ENCODE data around the gene DGKI. TPM values are rescaled to one million over a fixed set of nuclear protein-coding genes. Genes with fewer than 3 reads are reported as not detected.
"Not testable (repeated sequence)": the region's sequence is repeated elsewhere in the genome, so short reads cannot be mapped to it uniquely, and the experiment has no call there.

DGKI gene
- total and polyA plus RNA-seq, 2 experiments from 2014 or later: 0.16 to 1.0 TPM

- Mint-ChIP-seq H3K27ac (no peak overlapping the region), H3K36me3 (ENCODE audit: low read depth) (peaks cover 27% of the 10 kb centered on the region), H3K4me1 (no peaks in the 10 kb centered on the region), H3K27me3 (ENCODE audit: insufficient read depth, low read depth, poor library complexity) (peaks cover under 1% of the 10 kb centered on the region), H3K9me3 (peaks cover 42% of the 10 kb centered on the region), H3K4me3 (no peak overlapping the region)
- no peaks in the 10 kb centered on the region for H4K20me1 ChIP-seq (replicated peaks; ENCODE audit: insufficient read depth)
- H3K36me3 ChIP-seq (ENCODE audit: insufficient read depth): peaks cover 6% of the 10 kb centered on the region; the same call in 1 of the 2 replicates
- H2AFZ ChIP-seq: no peak overlapping the region
- no peaks in the 10 kb centered on the region for H3K4me1 ChIP-seq (ENCODE audit: insufficient read depth)
- H3F3A ChIP-seq (replicated peaks; ENCODE audit: low read depth): no peaks in the 10 kb centered on the region
- no peak for TF ChIP-seq NANOG (IDR thresholded peaks at IDR 0.05; ENCODE audit: borderline replicate concordance)
- TF ChIP-seq POLR2AphosphoS5 (IDR thresholded peaks at IDR 0.05; ENCODE audit: low read depth): no peak
- no peak for TF ChIP-seq ZNF331 (CRISPR knock-in tag; IDR thresholded peaks at IDR 0.05; ENCODE audit: low read depth)
- TF ChIP-seq CREB1 (CRISPR knock-in tag; IDR thresholded peaks at IDR 0.05; ENCODE audit: low read depth): no peak
- no peak for TF ChIP-seq STAT1 (IDR thresholded peaks at IDR 0.05; ENCODE audit: unreplicated experiment)
- no peak for TF ChIP-seq EZH2 (IDR thresholded peaks at IDR 0.05; ENCODE audit: low read depth, unreplicated experiment)
- no peaks in the 10 kb centered on the region for H3K79me2 ChIP-seq (replicated peaks; ENCODE audit: insufficient read depth)
- peaks cover 14% of the 10 kb centered on the region for H3K9me2 ChIP-seq (ENCODE audit: insufficient read depth)
- DNase-seq (ENCODE audit: low spot score) (no peak), ATAC-seq (no peak)
- H3K27me3 ChIP-seq (ENCODE audit: insufficient read depth): no peaks in the 10 kb centered on the region
- H3K4me2 ChIP-seq: no peak overlapping the region
- H3K4me3 ChIP-seq: no peak overlapping the region
- H3K27ac ChIP-seq (ENCODE audit: low read depth): no peak overlapping the region
Observed at GRCh38 chr7:137832382-137832781, 14.4 kb downstream of the DGKI start.

- not testable (repeated sequence) for H3K4me2 ChIP-seq
Observed at GRCh38 chr7:137831555-137831954, 15.2 kb downstream of the DGKI start.

GRCh38 chr7:137829337-137829992 is 17.3 kb downstream of the DGKI start:
- H2AFZ ChIP-seq: no peak overlapping the region
- peaks cover 6% of the 10 kb centered on the region; the same call in 1 of the 2 replicates for H3K36me3 ChIP-seq (ENCODE audit: insufficient read depth)
- ATAC-seq: no peak
- H3K4me1 Mint-ChIP-seq: no peaks in the 10 kb centered on the region
- H3K27ac Mint-ChIP-seq: no peak overlapping the region
- no peaks in the 10 kb centered on the region for H3F3A ChIP-seq (replicated peaks; ENCODE audit: low read depth)
- peaks cover 39% of the 10 kb centered on the region for H3K9me3 Mint-ChIP-seq
- no peaks in the 10 kb centered on the region for H3K27me3 Mint-ChIP-seq (ENCODE audit: insufficient read depth, low read depth, poor library complexity)
- H3K4me2 ChIP-seq: no peak overlapping the region
- peaks cover 27% of the 10 kb centered on the region for H3K36me3 Mint-ChIP-seq (ENCODE audit: low read depth)
- H3K4me3 Mint-ChIP-seq: no peak overlapping the region
- H4K20me1 ChIP-seq (replicated peaks; ENCODE audit: insufficient read depth): no peaks in the 10 kb centered on the region
- no peak for DNase-seq (ENCODE audit: low spot score)
- no peaks in the 10 kb centered on the region for H3K79me2 ChIP-seq (replicated peaks; ENCODE audit: insufficient read depth)
- no peaks in the 10 kb centered on the region for H3K4me1 ChIP-seq (ENCODE audit: insufficient read depth)
- no peaks in the 10 kb centered on the region for H3K27me3 ChIP-seq (ENCODE audit: insufficient read depth)
- peaks cover 14% of the 10 kb centered on the region for H3K9me2 ChIP-seq (ENCODE audit: insufficient read depth)
- H3K4me3 ChIP-seq: no peak overlapping the region
- no peak overlapping the region for H3K27ac ChIP-seq (ENCODE audit: low read depth)
- TF ChIP-seq EZH2phosphoT487 (IDR thresholded peaks at IDR 0.05; ENCODE audit: unreplicated experiment) (no peak), CTCF (conservative IDR thresholded peaks at IDR 0.05; ENCODE audit: low read depth in 2 of 2) (no peak), REST (IDR thresholded peaks at IDR 0.05; ENCODE audit: unreplicated experiment) (no peak), JUNB (IDR thresholded peaks at IDR 0.05; ENCODE audit: unreplicated experiment) (no peak), STAT1 (IDR thresholded peaks at IDR 0.05; ENCODE audit: unreplicated experiment) (no peak), NANOG (IDR thresholded peaks at IDR 0.05; ENCODE audit: borderline replicate concordance) (no peak), ZNF114 (CRISPR knock-in tag; IDR thresholded peaks at IDR 0.05) (no peak), CREB1 (CRISPR knock-in tag; IDR thresholded peaks at IDR 0.05; ENCODE audit: low read depth) (no peak), POLR2AphosphoS5 (IDR thresholded peaks at IDR 0.05; ENCODE audit: low read depth) (no peak), EZH2 (IDR thresholded peaks at IDR 0.05; ENCODE audit: low read depth, unreplicated experiment) (no peak), ZNF331 (CRISPR knock-in tag; IDR thresholded peaks at IDR 0.05; ENCODE audit: low read depth) (no peak), ETS1 (IDR thresholded peaks at IDR 0.05) (no peak)

More at GRCh38 chr7:137831555-137831954, 15.2 kb downstream of the DGKI start:
- not testable (repeated sequence) for H3K4me3 Mint-ChIP-seq; ATAC-seq; H3K36me3 ChIP-seq (ENCODE audit: insufficient read depth); H3K4me3 ChIP-seq; H2AFZ ChIP-seq; H3K27me3 ChIP-seq (ENCODE audit: insufficient read depth); H3K27ac ChIP-seq (ENCODE audit: low read depth); H3K4me1 ChIP-seq (ENCODE audit: insufficient read depth); H3K27me3 Mint-ChIP-seq (ENCODE audit: insufficient read depth, low read depth, poor library complexity); H3K27ac Mint-ChIP-seq; DNase-seq (ENCODE audit: low spot score); H4K20me1 ChIP-seq (replicated peaks; ENCODE audit: insufficient read depth); H3K79me2 ChIP-seq (replicated peaks; ENCODE audit: insufficient read depth); H3K4me1 Mint-ChIP-seq; H3F3A ChIP-seq (replicated peaks; ENCODE audit: low read depth)
- H3K9me2 ChIP-seq (ENCODE audit: insufficient read depth): peaks cover 14% of the 10 kb centered on the region
- peaks cover 42% of the 10 kb centered on the region for H3K9me3 Mint-ChIP-seq
- peaks cover 27% of the 10 kb centered on the region for H3K36me3 Mint-ChIP-seq (ENCODE audit: low read depth)

Data from GM23338 (cell line).